GM20000 (cell line): ENCODE measurements around the gene OR2W1.

Experiments used
- DNase-seq: peaks from one replicate; pipeline ENCODE4 v3.0.0; 2012; ENCODE audit warnings: low spot score
- TF ChIP-seq, protein P1 (sequence below): IDR thresholded peaks from 2 replicates; pipeline ENCODE4 v1.5.1; 2012; ENCODE audit warnings: mild to moderate bottlenecking, control low read depth; ENCODE audit errors: extremely low read depth, missing control alignments

Gene OR2W1

DNA sequence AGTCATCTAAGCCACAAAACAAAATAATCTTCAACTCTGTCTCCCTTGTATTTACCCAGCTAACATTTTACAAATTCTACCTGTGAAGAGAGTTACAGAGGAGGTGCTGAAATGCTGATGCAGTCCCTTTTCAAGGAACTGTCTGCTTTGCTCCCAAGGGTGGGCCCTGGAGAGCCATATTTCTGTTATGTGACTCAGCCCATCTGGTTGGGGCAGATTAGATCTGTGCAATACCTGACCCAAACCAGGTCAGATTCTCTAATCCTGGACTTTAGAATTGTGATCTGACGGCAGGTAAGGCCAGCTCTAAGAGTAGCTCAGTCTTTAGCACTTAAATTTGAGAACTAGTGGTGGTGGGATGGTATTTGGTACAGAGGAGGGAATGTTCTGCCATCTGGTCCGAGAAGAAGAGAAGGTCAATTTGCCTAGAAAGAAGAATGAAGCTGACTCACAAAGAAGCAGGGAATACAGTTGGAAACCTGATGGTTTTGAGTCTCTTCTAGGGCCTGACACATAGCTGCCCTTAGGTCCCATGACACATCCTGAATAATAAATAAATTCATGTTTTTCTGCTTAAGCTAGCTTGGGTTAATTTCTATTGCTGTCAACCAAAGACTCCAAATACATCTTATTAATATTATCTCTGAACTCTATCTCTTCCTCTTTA lies 48.0 kb downstream of the OR2W1 start:
- TF ChIP-seq, protein P1, sequence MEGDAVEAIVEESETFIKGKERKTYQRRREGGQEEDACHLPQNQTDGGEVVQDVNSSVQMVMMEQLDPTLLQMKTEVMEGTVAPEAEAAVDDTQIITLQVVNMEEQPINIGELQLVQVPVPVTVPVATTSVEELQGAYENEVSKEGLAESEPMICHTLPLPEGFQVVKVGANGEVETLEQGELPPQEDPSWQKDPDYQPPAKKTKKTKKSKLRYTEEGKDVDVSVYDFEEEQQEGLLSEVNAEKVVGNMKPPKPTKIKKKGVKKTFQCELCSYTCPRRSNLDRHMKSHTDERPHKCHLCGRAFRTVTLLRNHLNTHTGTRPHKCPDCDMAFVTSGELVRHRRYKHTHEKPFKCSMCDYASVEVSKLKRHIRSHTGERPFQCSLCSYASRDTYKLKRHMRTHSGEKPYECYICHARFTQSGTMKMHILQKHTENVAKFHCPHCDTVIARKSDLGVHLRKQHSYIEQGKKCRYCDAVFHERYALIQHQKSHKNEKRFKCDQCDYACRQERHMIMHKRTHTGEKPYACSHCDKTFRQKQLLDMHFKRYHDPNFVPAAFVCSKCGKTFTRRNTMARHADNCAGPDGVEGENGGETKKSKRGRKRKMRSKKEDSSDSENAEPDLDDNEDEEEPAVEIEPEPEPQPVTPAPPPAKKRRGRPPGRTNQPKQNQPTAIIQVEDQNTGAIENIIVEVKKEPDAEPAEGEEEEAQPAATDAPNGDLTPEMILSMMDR = no peak
- no peak for DNase-seq

DNA sequence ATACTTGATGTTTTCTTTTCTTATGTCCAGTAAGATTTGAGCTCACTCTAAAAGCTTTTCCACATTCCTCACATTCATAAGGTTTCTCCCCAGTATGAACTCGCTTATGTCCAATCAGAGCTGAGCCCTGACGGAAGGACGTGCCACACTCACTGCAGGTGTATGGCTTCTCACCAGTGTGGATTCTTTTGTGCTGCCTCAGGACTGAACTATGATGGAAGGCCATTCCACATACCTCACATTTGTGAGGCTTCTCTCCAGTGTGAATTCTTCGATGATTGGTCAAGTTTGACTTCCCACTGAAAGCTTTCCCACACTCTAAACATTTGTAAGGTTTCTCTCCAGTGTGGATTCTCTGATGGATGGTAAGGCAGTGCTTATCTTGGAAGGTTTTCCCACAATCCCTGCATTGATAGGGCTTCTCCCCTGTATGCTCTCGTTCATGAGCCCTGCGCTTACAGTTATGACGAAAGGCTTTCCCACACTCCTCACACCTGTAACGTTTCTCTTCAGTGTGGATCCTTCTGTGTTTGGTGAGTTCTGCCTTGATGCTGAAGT lies 49.8 kb downstream of the OR2W1 start:
- TF ChIP-seq, protein P1 = no peak
- DNase-seq = no peak
